22Rv1 (cell line): ENCODE results near the gene CA12.

ENCODE experiments used
- H3K27ac ChIP-seq: fragments of 450-650 bp; 2 replicates; pipeline ENCODE4 v1.5.1; 2017
- ZFX ChIP-seq: fragments of 450-650 bp; IDR thresholded peaks from 2 replicates; pipeline ENCODE4 v1.6.1; 2017; ENCODE audit warnings: antibody characterized with exemption, borderline replicate concordance
- TF ChIP-seq, protein P1 (sequence below): fragments of 450-650 bp; IDR thresholded peaks from 2 replicates; pipeline ENCODE4 v1.5.1; 2017; ENCODE audit warnings: mild to moderate bottlenecking

Gene CA12

DNA sequence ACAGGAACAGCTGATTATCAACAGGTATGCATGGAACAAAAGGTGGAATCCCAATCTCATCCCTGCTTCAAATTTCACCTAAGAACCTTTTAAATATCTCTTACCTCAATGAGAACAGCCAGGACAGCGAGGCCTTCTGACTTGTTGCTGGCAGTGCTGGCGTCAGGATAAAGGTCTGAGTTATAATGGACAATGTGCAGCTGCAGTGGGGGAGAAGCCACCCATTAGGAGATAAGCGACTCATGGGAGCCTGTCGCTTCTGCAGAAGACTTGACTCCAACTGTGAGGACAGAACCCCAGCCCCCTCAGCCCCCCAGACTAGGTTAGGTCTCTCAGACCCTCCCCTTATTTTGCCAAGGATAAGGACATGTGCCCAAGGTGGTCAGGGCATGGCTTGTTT is 39.7 kb downstream of the CA12 start:
- no peak for TF ChIP-seq ZFX
- TF ChIP-seq, protein P1, sequence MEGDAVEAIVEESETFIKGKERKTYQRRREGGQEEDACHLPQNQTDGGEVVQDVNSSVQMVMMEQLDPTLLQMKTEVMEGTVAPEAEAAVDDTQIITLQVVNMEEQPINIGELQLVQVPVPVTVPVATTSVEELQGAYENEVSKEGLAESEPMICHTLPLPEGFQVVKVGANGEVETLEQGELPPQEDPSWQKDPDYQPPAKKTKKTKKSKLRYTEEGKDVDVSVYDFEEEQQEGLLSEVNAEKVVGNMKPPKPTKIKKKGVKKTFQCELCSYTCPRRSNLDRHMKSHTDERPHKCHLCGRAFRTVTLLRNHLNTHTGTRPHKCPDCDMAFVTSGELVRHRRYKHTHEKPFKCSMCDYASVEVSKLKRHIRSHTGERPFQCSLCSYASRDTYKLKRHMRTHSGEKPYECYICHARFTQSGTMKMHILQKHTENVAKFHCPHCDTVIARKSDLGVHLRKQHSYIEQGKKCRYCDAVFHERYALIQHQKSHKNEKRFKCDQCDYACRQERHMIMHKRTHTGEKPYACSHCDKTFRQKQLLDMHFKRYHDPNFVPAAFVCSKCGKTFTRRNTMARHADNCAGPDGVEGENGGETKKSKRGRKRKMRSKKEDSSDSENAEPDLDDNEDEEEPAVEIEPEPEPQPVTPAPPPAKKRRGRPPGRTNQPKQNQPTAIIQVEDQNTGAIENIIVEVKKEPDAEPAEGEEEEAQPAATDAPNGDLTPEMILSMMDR, result no peak
- H3K27ac ChIP-seq, result no peak overlapping the region

DNA sequence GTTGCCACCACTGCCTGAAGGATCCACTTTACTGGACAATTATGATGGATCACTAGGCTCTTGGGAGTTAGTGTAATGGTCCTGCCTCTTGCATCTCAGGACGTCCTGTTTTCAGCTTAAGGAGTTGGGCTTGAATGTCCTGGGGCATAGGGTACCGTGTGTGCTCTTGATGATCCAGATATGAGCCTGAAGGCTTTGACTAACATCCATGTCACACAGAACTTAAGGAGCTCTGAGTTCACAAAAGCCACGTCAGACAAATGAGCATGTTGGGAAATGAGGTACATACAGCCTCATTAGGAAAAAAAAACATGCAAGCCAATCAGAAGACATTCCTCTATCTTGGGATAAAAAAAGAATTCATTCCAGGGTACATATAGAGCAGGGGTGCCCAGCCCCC is 40.8 kb downstream of the CA12 start:
- TF ChIP-seq ZFX, result no peak
- TF ChIP-seq, protein P1, result no peak
- no peak overlapping the region for H3K27ac ChIP-seq

DNA sequence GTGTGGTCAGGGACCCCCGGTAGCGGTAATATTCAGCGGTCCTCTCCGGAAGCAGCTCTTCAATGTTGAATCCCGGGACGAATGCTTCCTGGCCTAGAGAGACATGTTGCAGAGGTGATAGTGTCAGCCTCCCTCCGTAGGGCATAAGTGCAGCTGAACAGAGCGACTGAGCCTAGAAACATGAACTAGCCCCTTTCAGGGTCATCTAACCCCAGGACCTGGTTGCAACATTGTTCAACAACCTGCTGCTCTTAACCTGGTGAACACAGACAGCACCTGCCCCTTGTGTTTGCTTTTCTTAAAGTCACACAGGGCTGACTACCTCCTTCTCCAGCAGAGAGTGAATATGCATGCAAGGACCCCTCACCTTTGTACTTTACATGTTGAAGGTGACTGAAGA is 41.3 kb downstream of the CA12 start:
- H3K27ac ChIP-seq, result no peak overlapping the region
- TF ChIP-seq ZFX, result no peak
- TF ChIP-seq, protein P1, result no peak

DNA sequence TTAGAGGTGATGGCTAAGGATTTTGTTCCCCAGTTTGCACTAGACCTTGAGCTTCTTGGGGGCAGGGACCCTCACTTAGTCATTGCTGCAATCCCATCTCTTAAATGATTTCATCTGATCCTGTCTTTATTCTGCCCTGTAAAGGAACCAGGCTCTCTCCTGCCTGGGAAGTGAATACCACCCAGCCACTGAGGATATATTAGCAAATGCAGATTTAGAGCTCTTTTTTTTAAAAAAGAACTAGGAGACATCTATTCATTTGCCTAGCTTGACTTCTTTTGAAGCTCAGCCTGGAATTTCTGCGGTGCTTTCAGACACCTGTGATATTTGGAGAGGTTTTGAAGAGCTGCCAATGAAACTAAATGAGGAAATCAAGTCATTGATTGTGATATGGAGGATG is 41.8 kb downstream of the CA12 start:
- TF ChIP-seq, protein P1, result no peak
- TF ChIP-seq ZFX, result no peak
- no peak overlapping the region for H3K27ac ChIP-seq

DNA sequence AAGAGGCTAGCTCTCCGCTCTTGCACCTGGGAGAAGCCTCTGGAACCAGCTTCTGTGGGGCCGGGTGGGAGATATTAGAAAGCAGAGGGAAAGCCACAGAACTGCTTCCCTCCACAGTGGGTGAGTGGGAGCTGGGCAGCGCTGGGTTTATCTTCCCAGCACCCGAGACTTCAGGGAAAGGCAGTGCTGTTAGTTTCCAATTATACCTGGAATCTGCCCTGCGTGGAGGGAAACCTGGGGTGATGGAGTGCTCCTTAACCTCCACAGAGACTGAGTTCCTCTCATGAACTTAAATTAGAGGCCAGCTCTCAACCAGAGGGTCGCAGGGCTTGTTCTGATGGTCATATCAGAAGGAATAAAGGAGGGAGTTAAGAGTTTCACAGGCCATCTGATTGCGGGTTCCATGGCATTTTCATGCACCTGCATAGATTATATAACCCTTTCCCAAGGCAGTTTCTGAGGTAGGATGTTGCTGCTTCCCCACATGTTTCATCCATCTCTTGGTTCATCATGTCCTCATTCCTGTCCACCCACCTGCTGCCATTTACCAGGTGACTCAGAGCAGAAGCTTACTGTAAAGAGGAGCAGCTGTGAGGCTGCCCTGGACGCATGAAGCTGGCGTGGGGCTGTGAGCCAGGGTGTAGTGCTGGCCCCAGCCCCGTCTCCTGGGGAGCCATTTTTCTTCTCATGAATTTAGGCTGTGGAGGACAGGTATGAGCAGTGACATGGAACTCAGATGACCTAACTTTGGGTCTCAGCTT is 42.5 kb downstream of the CA12 start:
- no peak for TF ChIP-seq ZFX
- TF ChIP-seq, protein P1, result no peak
- H3K27ac ChIP-seq, result no peak overlapping the region

DNA sequence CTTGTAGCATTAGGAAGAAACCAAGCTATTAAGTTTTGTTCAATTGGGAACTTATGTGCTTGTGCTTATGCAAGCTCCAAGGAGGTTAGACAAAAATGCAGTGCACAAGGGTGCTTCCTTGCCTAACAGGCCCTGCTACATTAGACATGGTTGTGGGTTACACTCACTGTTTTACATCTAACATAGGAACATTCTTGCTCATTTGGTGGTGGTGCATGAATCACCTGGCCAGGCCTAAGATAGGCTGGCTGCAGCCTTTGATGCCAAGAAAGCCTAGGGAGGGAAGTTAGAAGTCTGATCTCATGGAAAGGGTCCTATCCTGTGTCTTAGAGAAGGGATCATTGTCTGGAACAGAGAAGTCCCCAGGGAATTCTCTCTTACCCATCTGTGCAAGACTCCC is 43.5 kb downstream of the CA12 start:
- TF ChIP-seq ZFX, result no peak
- TF ChIP-seq, protein P1, result no peak
- no peak overlapping the region for H3K27ac ChIP-seq

DNA sequence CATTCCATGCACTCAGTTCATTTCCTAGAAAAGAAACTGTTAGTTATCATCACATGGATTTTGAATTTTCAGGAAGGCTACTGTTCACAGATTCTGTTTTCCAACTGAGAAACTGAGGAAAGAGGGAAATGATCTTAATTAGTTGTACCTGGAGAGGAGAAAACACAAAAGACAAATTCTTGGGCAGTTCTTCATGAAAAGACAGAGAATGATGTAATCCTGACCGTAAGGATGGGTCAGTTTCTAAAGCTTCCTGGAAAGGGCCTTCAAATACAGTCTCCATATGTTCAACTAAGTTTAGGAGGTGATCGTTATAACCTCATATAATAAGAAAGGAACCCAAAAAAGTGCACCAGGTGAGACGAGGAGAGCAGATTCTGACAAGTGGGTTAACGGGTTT is 44.6 kb downstream of the CA12 start:
- no peak overlapping the region for H3K27ac ChIP-seq
- no peak for TF ChIP-seq ZFX
- TF ChIP-seq, protein P1, result no peak
